GM18517 (cell line): ENCODE data around the gene SERINC2.

Source experiments
- ATAC-seq: cut with Tn5 transposase; IDR thresholded peaks from one replicate; pipeline ENCODE4 v1.9.1; 2021; ENCODE audit warnings: mild to moderate bottlenecking, moderate library complexity; ENCODE audit not compliant: unreplicated experiment

SERINC2 gene

GRCh38 chr1:31432592-31433395 lies 19.8 kb downstream of the SERINC2 start:
- ATAC-seq: no peak

- ATAC-seq: no peak
Observed at GRCh38 chr1:31433396-31433930, 20.4 kb downstream of the SERINC2 start.

GRCh38 chr1:31434101-31434871 lies 21.3 kb downstream of the SERINC2 start:
- ATAC-seq: no peak

GRCh38 chr1:31434979-31435378 lies 22.0 kb downstream of the SERINC2 start:
- ATAC-seq: no peak

GRCh38 chr1:31435471-31436409 lies 22.7 kb downstream of the SERINC2 start:
- no peak for ATAC-seq

GRCh38 chr1:31436596-31437432 lies 23.8 kb downstream of the SERINC2 start:
- no peak for ATAC-seq

GRCh38 chr1:31437433-31438037 lies 24.5 kb downstream of the SERINC2 start:
- ATAC-seq: no peak

- ATAC-seq: no peak
Observed at GRCh38 chr1:31439276-31439675, 26.3 kb downstream of the SERINC2 start.

GRCh38 chr1:31441073-31441472 lies 28.1 kb downstream of the SERINC2 start:
- ATAC-seq: no peak

GRCh38 chr1:31441558-31441957 lies 28.5 kb downstream of the SERINC2 start:
- ATAC-seq: no peak

GRCh38 chr1:31441970-31442647 lies 29.1 kb downstream of the SERINC2 start:
- no peak for ATAC-seq

- ATAC-seq: no peak
Observed at GRCh38 chr1:31442648-31442994, 29.6 kb downstream of the SERINC2 start.

GRCh38 chr1:31443673-31444072 lies 30.7 kb downstream of the SERINC2 start:
- no peak for ATAC-seq

- no peak for ATAC-seq
Observed at GRCh38 chr1:31444725-31445448, 31.9 kb downstream of the SERINC2 start.

GRCh38 chr1:31445951-31446350 lies 32.9 kb downstream of the SERINC2 start:
- ATAC-seq: no peak

GRCh38 chr1:31447210-31447609 lies 34.2 kb downstream of the SERINC2 start:
- no peak for ATAC-seq

- no peak for ATAC-seq
Observed at GRCh38 chr1:31453384-31454079, 40.5 kb downstream of the SERINC2 start.
